ENCODE results near the gene YDJC.

The YDJC gene

DNA sequence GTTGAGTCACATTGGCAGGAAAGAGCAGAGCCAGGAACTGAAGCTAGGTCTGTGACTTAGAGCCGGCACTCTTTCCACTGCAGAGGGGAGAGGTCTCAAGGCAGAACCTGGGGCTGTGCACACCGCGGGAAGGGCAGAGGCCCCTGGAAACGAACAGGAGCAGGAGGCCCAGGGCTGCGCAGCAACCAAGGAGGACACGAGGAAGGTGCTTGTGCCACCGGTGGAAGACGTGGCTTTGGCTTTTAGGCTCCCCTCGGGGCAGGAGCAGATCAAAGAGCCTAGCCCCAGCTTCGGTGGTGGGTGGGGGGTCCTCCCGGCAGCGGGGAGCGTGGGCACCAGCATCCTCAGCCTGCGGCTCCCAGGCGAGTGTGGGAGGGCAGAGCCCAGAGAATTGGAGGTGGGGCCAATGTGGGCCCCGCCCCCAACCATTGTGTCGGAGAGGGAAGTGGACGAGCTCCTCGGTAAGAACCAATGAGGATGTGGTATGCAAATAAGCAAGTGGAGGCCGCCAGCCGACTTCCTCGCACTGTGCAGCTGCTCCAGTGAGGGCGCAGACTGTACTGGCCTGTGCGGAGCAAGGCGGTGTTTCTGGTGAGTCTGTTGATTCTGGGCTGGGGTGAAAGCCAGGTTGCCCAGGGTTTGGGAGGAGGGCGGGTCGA is 2.5 kb upstream of the YDJC start, which contains the start of gene CCDC116:
Gene CCDC116 (plus strand): TSS at position 524 of the 659 bp plus-strand sequence. CDS start 422 bp downstream, outside the sequence.
- H2BK120ac ChIP-seq (ENCODE audit: insufficient read depth, low read length, poor library complexity) = no peak within 1 kb of the TSS
- no peak within 1 kb of the TSS for H3K4me3 ChIP-seq (ENCODE audit: low read depth, low read length)
- H2AFZ ChIP-seq (ENCODE audit: insufficient read depth, low read length, poor library complexity) = no peak within 1 kb of the TSS
- H2BK5ac ChIP-seq (ENCODE audit: low read depth, low read length, poor library complexity) = no peak within 1 kb of the TSS
- peaks cover 10% of the 10 kb centered on the region for H3K79me2 ChIP-seq (ENCODE audit: control insufficient read depth, insufficient read depth, low read length, poor library complexity)
- no peak within 1 kb of the TSS for H3K4ac ChIP-seq (ENCODE audit: low read depth, low read length)
- H3K23ac ChIP-seq (ENCODE audit: low read length) = no peak within 1 kb of the TSS
- peaks cover 11% of the 10 kb centered on the region for H3K9me3 ChIP-seq (ENCODE audit: insufficient read depth, low read depth, low read length)
- no peak within 1 kb of the TSS for H4K8ac ChIP-seq (ENCODE audit: low read depth, low read length)
- no peak within 1 kb of the TSS for H2BK12ac ChIP-seq (ENCODE audit: low read length)
- DNase-seq = peak; percentile 83 to 88
- H2AK5ac ChIP-seq (ENCODE audit: low read length) = no peak within 1 kb of the TSS
- H3K9ac ChIP-seq (ENCODE audit: low read length) = peak within 1 kb of the TSS; percentile 19
- no peak within 1 kb of the TSS for H3K4me2 ChIP-seq (ENCODE audit: low read length)
- H3K36me3 ChIP-seq (ENCODE audit: control insufficient read depth in 1 of 2, insufficient read depth in 2 of 2, low read length in 2 of 2) = peaks cover 7 to 8% of the 10 kb centered on the region in 2 experiments
- no peak within 1 kb of the TSS for H4K12ac ChIP-seq (ENCODE audit: low read depth, low read length)
- H3K14ac ChIP-seq (ENCODE audit: low read length) = no peak within 1 kb of the TSS
- no peaks in the 10 kb centered on the region for H3K27me3 ChIP-seq (ENCODE audit: insufficient read depth, low read length)
- WGBS (ENCODE audit: extremely low coverage, insufficient coverage, insufficient read length) = no CpG with 5 or more reads among the region's 27 CpGs
- H4K91ac ChIP-seq (ENCODE audit: low read depth, low read length) = no peak within 1 kb of the TSS
- no peak within 1 kb of the TSS for H3K18ac ChIP-seq (ENCODE audit: low read length)
- peaks cover 7% of the 10 kb centered on the region for H3K79me1 ChIP-seq (ENCODE audit: low read length)
- H3K4me1 ChIP-seq (ENCODE audit: control insufficient read depth in 1 of 2, insufficient read depth in 2 of 2, low read length in 2 of 2) = peaks cover 5 to 10% of the 10 kb centered on the region in 2 experiments
- H3K27ac ChIP-seq (ENCODE audit: low read depth, low read length) = no peak within 1 kb of the TSS

DNA sequence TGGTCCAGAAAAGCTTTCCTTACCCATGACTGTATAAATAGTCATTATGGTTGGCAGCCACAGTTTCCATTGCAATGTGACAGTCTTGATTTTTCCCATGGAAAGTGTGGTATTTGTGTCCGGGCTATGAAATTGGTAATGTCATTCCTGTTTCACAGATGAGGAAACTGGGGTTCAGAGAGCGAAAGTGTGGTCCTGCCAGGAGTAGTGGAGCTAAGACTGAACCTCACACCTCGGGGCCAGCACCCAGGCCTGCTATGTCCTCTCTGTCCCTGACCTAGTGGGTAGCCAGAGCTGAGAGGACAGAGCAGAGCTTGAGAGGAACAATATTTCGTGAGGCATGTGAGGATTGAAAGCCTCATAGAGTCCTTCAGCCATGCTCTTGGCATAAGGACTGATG is 1.2 kb upstream of the YDJC start:
- peaks cover 7% of the 10 kb centered on the region for H3K79me1 ChIP-seq (ENCODE audit: low read length)
- H3K4me2 ChIP-seq (ENCODE audit: low read length) = no peak overlapping the region
- DNase-seq = no peak
- H2AK5ac ChIP-seq (ENCODE audit: low read length) = no peak overlapping the region
- no peak overlapping the region for H4K8ac ChIP-seq (ENCODE audit: low read depth, low read length)
- no peak overlapping the region for H4K91ac ChIP-seq (ENCODE audit: low read depth, low read length)
- H4K12ac ChIP-seq (ENCODE audit: low read depth, low read length) = no peak overlapping the region
- no peak overlapping the region for H2BK5ac ChIP-seq (ENCODE audit: low read depth, low read length, poor library complexity)
- H3K18ac ChIP-seq (ENCODE audit: low read length) = no peak overlapping the region
- no peak overlapping the region for H2BK12ac ChIP-seq (ENCODE audit: low read length)
- H3K4me1 ChIP-seq (ENCODE audit: control insufficient read depth in 1 of 2, insufficient read depth in 2 of 2, low read length in 2 of 2) = peaks cover 5 to 10% of the 10 kb centered on the region in 2 experiments
- no peak overlapping the region for H2AFZ ChIP-seq (ENCODE audit: insufficient read depth, low read length, poor library complexity)
- no peak overlapping the region for H3K14ac ChIP-seq (ENCODE audit: low read length)
- WGBS (ENCODE audit: extremely low coverage, insufficient coverage, insufficient read length) = no CpG with 5 or more reads among the region's 4 CpGs
- peaks cover 9% of the 10 kb centered on the region for H3K9me3 ChIP-seq (ENCODE audit: insufficient read depth, low read depth, low read length)
- peaks cover 7 to 8% of the 10 kb centered on the region in 2 experiments for H3K36me3 ChIP-seq (ENCODE audit: control insufficient read depth in 1 of 2, insufficient read depth in 2 of 2, low read length in 2 of 2)
- no peak overlapping the region for H2BK120ac ChIP-seq (ENCODE audit: insufficient read depth, low read length, poor library complexity)
- H3K27me3 ChIP-seq (ENCODE audit: insufficient read depth, low read length) = no peaks in the 10 kb centered on the region
- H3K9ac ChIP-seq (ENCODE audit: low read length) = no peak overlapping the region
- no peak overlapping the region for H3K23ac ChIP-seq (ENCODE audit: low read length)
- H3K4ac ChIP-seq (ENCODE audit: low read depth, low read length) = no peak overlapping the region
- H3K4me3 ChIP-seq (ENCODE audit: low read depth, low read length) = no peak overlapping the region
- H3K79me2 ChIP-seq (ENCODE audit: control insufficient read depth, insufficient read depth, low read length, poor library complexity) = peaks cover 10% of the 10 kb centered on the region
- H3K27ac ChIP-seq (ENCODE audit: low read depth, low read length) = no peak overlapping the region

DNA sequence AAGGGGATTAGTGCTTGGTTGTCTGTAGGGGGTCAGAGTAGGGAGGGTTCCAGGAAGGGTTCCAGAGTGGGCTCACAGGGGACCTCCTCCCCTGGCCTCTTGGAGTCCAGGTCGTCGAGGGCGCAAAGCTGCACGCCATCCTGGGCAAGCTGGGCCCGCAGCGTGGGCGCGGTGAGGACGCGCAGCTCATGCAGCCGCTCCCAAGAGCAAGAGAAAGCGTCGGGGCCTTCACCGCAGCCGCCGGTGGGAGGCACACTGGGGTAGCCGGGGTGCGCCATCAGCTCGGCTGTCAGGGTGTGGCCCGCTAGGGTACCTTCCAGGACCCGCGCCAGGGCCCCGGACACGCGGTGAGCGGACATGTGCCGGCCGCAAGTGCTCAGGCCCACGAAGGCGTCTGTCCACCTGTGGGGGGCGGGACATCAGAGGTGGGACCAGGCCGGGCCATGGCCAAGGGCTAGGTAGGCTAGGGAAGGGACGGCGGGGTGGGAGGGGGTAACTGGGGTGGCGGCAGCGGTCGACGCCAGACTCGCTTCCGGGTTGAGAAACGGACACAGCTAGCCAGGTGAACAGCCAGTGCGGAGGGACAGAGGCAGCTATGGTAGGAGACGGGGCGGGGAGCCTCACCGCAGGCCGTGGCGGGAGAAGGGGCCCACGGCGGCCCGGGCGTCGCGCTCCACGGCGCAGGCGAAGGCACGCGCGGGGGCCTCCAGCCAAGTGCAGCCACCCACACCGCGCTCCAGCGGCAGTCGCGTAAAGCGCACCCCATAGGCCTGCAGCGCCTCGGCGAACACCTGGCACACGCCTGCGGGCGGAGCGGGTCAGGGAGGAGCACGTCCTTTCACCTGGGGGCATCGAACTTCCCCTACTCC is 1.2 kb downstream of the YDJC start:
- no peak for DNase-seq
- H3K4me2 ChIP-seq (ENCODE audit: low read length) = peak overlapping the region; percentile 85
- peaks cover 5 to 10% of the 10 kb centered on the region in 2 experiments for H3K4me1 ChIP-seq (ENCODE audit: control insufficient read depth in 1 of 2, insufficient read depth in 2 of 2, low read length in 2 of 2)
- H3K36me3 ChIP-seq (ENCODE audit: control insufficient read depth in 1 of 2, insufficient read depth in 2 of 2, low read length in 2 of 2) = peaks cover 12 to 15% of the 10 kb centered on the region in 2 experiments
- peak overlapping the region; percentile 13 for H4K12ac ChIP-seq (ENCODE audit: low read depth, low read length)
- peak overlapping the region; percentile 44 for H3K14ac ChIP-seq (ENCODE audit: low read length)
- H3K9me3 ChIP-seq (ENCODE audit: insufficient read depth, low read depth, low read length) = peaks cover 8% of the 10 kb centered on the region
- peak overlapping the region; percentile 69 for H2AK5ac ChIP-seq (ENCODE audit: low read length)
- H3K4ac ChIP-seq (ENCODE audit: low read depth, low read length) = peak overlapping the region; percentile 71
- H2BK120ac ChIP-seq (ENCODE audit: insufficient read depth, low read length, poor library complexity) = no peak overlapping the region
- peak overlapping the region; percentile 4 for H4K91ac ChIP-seq (ENCODE audit: low read depth, low read length)
- peaks cover 7% of the 10 kb centered on the region for H3K79me1 ChIP-seq (ENCODE audit: low read length)
- no CpG with 5 or more reads among the region's 74 CpGs for WGBS (ENCODE audit: extremely low coverage, insufficient coverage, insufficient read length)
- H2BK5ac ChIP-seq (ENCODE audit: low read depth, low read length, poor library complexity) = no peak overlapping the region
- peak overlapping the region; percentile 64 for H4K8ac ChIP-seq (ENCODE audit: low read depth, low read length)
- H3K23ac ChIP-seq (ENCODE audit: low read length) = no peak overlapping the region
- no peak overlapping the region for H3K27ac ChIP-seq (ENCODE audit: low read depth, low read length)
- no peak overlapping the region for H2BK12ac ChIP-seq (ENCODE audit: low read length)
- H3K9ac ChIP-seq (ENCODE audit: low read length) = no peak overlapping the region
- peak overlapping the region; percentile 4 for H3K18ac ChIP-seq (ENCODE audit: low read length)
- H2AFZ ChIP-seq (ENCODE audit: insufficient read depth, low read length, poor library complexity) = no peak overlapping the region
- peaks cover 10% of the 10 kb centered on the region for H3K79me2 ChIP-seq (ENCODE audit: control insufficient read depth, insufficient read depth, low read length, poor library complexity)
- peak overlapping the region; percentile 94 for H3K4me3 ChIP-seq (ENCODE audit: low read depth, low read length)
- H3K27me3 ChIP-seq (ENCODE audit: insufficient read depth, low read length) = no peaks in the 10 kb centered on the region

DNA sequence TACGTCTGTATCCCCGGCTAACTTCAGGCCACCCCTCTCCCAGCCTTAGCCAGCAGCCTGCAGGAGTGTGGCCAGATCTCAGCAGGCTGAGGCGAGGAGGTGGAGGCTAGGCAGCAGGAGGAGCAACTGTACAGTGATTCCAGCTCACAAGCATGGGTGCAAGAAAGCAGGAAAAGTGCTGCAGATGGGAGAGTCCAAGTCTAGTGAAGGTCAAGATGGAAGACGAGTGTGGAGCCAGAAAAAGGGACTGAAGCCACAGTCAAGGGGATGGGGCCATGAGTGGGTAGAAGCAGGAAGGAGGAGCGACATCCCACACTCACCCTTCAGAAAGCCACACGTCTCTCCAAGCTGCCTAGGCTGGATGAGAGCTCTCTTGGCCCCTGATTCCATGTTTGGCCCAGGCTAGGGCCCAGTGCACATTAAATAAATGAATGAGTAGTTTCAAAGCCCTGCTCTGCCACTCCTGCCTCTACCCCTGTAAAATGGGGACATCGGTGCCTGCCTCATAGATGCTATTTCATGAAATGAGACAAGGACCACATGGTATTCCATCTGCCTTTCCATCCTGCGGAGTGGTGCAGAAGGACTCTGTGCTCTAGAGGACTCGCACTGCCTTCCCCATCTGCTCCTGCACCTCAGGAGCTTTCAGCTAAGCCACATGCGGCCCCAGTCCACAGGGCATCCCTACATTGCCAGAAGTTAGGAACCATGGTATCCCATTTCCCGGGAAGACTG is 2.9 kb downstream of the YDJC start:
- H3K4ac ChIP-seq (ENCODE audit: low read depth, low read length) = no peak overlapping the region
- no peak overlapping the region for H3K23ac ChIP-seq (ENCODE audit: low read length)
- no peak for DNase-seq
- no peak overlapping the region for H4K91ac ChIP-seq (ENCODE audit: low read depth, low read length)
- H3K79me2 ChIP-seq (ENCODE audit: control insufficient read depth, insufficient read depth, low read length, poor library complexity) = peaks cover 10% of the 10 kb centered on the region
- no peak overlapping the region for H3K4me3 ChIP-seq (ENCODE audit: low read depth, low read length)
- no peak overlapping the region for H2BK120ac ChIP-seq (ENCODE audit: insufficient read depth, low read length, poor library complexity)
- no peak overlapping the region for H2BK12ac ChIP-seq (ENCODE audit: low read length)
- no peak overlapping the region for H2AFZ ChIP-seq (ENCODE audit: insufficient read depth, low read length, poor library complexity)
- H3K79me1 ChIP-seq (ENCODE audit: low read length) = peaks cover 7% of the 10 kb centered on the region
- peaks cover 5 to 10% of the 10 kb centered on the region in 2 experiments for H3K4me1 ChIP-seq (ENCODE audit: control insufficient read depth in 1 of 2, insufficient read depth in 2 of 2, low read length in 2 of 2)
- no peak overlapping the region for H2AK5ac ChIP-seq (ENCODE audit: low read length)
- H4K12ac ChIP-seq (ENCODE audit: low read depth, low read length) = no peak overlapping the region
- no peak overlapping the region for H3K18ac ChIP-seq (ENCODE audit: low read length)
- no peak overlapping the region for H3K4me2 ChIP-seq (ENCODE audit: low read length)
- no peak overlapping the region for H3K27ac ChIP-seq (ENCODE audit: low read depth, low read length)
- no peak overlapping the region for H3K14ac ChIP-seq (ENCODE audit: low read length)
- no peaks in the 10 kb centered on the region for H3K27me3 ChIP-seq (ENCODE audit: insufficient read depth, low read length)
- H3K9me3 ChIP-seq (ENCODE audit: insufficient read depth, low read depth, low read length) = peaks cover 6% of the 10 kb centered on the region
- WGBS (ENCODE audit: extremely low coverage, insufficient coverage, insufficient read length) = no CpG with 5 or more reads among the region's 11 CpGs
- no peak overlapping the region for H4K8ac ChIP-seq (ENCODE audit: low read depth, low read length)
- no peak overlapping the region for H2BK5ac ChIP-seq (ENCODE audit: low read depth, low read length, poor library complexity)
- no peak overlapping the region for H3K9ac ChIP-seq (ENCODE audit: low read length)
- H3K36me3 ChIP-seq (ENCODE audit: control insufficient read depth in 1 of 2, insufficient read depth in 2 of 2, low read length in 2 of 2) = peaks cover 26 to 28% of the 10 kb centered on the region in 2 experiments
